Uterus (tissue), 4 donors: Measurements from ENCODE around the gene ILK. TPM values are rescaled to one million over a fixed set of nuclear protein-coding genes. Genes with fewer than 3 reads are reported as not detected.
A peak's percentile ranks its signal among the peaks of the same experiment; 100 is the strongest.

ENCODE experiments used
- DNase-seq, 2 donors: peaks; one replicate each; pipeline ENCODE4 v3.0.0-alpha.2; 2019 to 2020
- H3K27ac ChIP-seq, 2 donors: fragments of 200-600 bp; sonication (generic); 1 replicate in 1 of 2; 2 replicates in 1 of 2; pipeline ENCODE4 v1.5.1; 2016 to 2018
- H3K27me3 ChIP-seq, 2 donors: fragments of 200-600 bp; sonication (generic); one replicate each; pipeline ENCODE4 v1.5.1; 2018 to 2019; ENCODE audit warnings: control low read depth in 1 of 2
- H3K36me3 ChIP-seq, 2 donors: fragments of 200-600 bp; sonication (generic); one replicate each; pipeline ENCODE4 v1.5.1; 2019; ENCODE audit warnings: control low read depth in 1 of 2
- H3K4me1 ChIP-seq, 2 donors: fragments of 200-600 bp; sonication (generic); one replicate each; pipeline ENCODE4 v1.5.1; 2018 to 2019; ENCODE audit warnings: control low read depth in 1 of 2
- H3K4me3 ChIP-seq, 2 donors: fragments of 200-600 bp; sonication (generic); 1 replicate in 1 of 2; 2 replicates in 1 of 2; pipeline ENCODE4 v1.5.1; 2018 to 2019; ENCODE audit warnings: mild to moderate bottlenecking in 1 of 2
- H3K9me3 ChIP-seq, 2 donors: fragments of 200-600 bp; sonication (generic); one replicate each; pipeline ENCODE4 v1.5.1; 2019; ENCODE audit warnings: control low read depth in 1 of 2
- POLR2A ChIP-seq, 2 donors: fragments of 450-650 bp; IDR thresholded peaks; one replicate each; pipeline ENCODE4 v1.6.1; 2016; ENCODE audit warnings: antibody characterized with exemption in 2 of 2, mild to moderate bottlenecking in 1 of 2, moderate library complexity in 1 of 2
- intact Hi-C: fragments of 100-400 bp; cut with DNase I; formaldehyde crosslinking; loops from one replicate; pipeline ENCODE4 v1.15.1; 2023; ENCODE audit warnings: low total_unique reads
- total RNA-seq, 4 donors: library from RNA; depleted of rRNA in 3 of 4; stranded (reverse); fragments of >200 nt in 3 of 4; gene quantifications; one replicate each; pipeline versions ENCODE4 v1.1.0 to v1.2.4, GENCODE V29; 2014 to 2023
- TF ChIP-seq, protein P1 (sequence below), 4 experiments: fragments of 200-600 bp in 2 of 4; fragments of 450-650 bp in 2 of 4; sonication (generic) in 2 of 4; IDR thresholded peaks; one replicate each; pipeline ENCODE4 v1.5.1; 2016 to 2019; ENCODE audit warnings: antibody characterized with exemption in 4 of 4, mild to moderate bottlenecking in 2 of 4, moderate library complexity in 1 of 4
- donor health status: DM: yes; HTN: yes; CAD: no.

Gene ILK
- total RNA-seq, 4 donors from 2014 or later, result 205 to 336 (median 279) TPM

DNA sequence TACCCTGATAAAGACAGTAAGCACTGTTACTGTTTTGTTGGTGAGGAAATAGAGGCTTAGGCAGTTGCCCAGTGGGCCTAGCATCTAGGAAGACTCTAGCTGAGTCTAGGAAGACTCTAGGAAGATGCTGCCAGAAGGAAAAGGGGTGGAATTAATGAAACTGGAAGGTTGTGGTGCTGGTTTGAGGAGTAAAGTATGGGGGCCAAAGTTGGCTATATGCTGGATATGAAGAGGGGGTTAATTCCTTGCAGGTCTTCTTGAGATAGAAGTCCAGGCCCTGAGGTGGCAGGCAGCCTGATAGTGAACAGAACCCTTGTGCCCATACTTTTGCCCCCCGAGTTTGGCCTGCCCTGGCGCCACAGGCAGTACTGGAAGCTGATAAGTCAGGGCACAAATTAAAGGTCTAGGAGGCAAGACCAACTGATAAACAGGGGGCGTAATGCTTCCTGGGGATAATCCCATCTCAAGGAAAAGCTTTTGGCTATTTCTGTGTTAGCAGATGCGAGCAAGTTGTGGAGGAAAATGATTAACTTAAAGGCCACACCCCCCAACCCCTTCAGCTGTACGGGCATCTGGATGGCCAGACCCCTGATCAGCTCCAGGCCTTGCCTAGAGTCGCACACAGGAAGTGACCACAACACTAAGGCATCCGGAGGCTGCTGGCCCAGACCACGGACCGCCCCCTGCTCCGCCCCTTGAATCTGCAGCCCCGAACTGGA is 3.1 kb downstream of the ILK start:
- peak overlapping the region; percentile 92 to 98 for H3K4me3 ChIP-seq
- intact Hi-C loops, result no loop called here
- H3K27me3 ChIP-seq, result no peaks in the 10 kb centered on the region
- peak overlapping the region; percentile 97 to 99 for H3K27ac ChIP-seq
- TF ChIP-seq, protein P1, sequence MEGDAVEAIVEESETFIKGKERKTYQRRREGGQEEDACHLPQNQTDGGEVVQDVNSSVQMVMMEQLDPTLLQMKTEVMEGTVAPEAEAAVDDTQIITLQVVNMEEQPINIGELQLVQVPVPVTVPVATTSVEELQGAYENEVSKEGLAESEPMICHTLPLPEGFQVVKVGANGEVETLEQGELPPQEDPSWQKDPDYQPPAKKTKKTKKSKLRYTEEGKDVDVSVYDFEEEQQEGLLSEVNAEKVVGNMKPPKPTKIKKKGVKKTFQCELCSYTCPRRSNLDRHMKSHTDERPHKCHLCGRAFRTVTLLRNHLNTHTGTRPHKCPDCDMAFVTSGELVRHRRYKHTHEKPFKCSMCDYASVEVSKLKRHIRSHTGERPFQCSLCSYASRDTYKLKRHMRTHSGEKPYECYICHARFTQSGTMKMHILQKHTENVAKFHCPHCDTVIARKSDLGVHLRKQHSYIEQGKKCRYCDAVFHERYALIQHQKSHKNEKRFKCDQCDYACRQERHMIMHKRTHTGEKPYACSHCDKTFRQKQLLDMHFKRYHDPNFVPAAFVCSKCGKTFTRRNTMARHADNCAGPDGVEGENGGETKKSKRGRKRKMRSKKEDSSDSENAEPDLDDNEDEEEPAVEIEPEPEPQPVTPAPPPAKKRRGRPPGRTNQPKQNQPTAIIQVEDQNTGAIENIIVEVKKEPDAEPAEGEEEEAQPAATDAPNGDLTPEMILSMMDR (IDR thresholded peaks at IDR 0.05), result no peak
- peak; percentile 94 to 95 for TF ChIP-seq POLR2A (IDR thresholded peaks at IDR 0.05)
- H3K9me3 ChIP-seq, result no peaks in the 10 kb centered on the region
- H3K4me1 ChIP-seq, result peaks cover 13 to 31% of the 10 kb centered on the region in 2 donors
- no peaks in the 10 kb centered on the region for H3K36me3 ChIP-seq
- peak; percentile 96 to 97 for DNase-seq

DNA sequence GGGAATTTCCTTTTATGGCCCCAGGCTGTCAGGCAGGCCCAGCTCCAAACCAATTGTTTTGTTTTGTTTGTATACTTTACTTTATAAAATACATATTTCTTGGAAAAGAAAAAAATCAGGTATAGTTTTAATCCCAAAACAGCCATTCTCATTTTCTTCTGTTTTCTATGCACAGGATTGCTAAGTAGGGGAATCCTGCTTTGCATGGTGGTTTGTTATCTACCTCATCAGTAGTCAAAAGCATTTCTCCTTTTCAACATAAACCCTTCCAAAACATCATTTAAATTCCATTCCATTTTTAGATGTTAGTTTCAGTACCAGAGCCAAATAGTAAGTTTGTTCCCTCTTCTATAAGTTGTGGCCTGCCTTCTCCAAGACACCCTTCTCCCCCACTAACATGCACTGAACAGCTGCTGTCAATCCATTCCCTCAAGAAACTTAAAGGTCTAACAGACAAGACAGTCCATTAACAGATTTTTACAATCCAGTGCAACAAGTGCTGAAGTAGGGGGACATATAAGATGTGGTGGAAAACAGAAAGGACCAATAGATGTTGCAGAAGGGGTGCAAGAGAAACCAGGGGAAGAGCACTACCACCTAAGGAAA is 3.7 kb downstream of the ILK start:
- Histone ChIP-seq H3K36me3 (no peaks in the 10 kb centered on the region), H3K27ac (peak overlapping the region; percentile 97 to 99), H3K4me3 (peak overlapping the region in 1 of 2 donors; percentile 14), H3K4me1 (peaks cover 13 to 25% of the 10 kb centered on the region in 2 donors), H3K27me3 (no peaks in the 10 kb centered on the region), H3K9me3 (no peaks in the 10 kb centered on the region)
- TF ChIP-seq POLR2A (IDR thresholded peaks at IDR 0.05), result no peak
- TF ChIP-seq, protein P1 (IDR thresholded peaks at IDR 0.05), result no peak
- DNase-seq, result peak in 1 of 2 donors; percentile 13
- intact Hi-C loops, result no loop called here

DNA sequence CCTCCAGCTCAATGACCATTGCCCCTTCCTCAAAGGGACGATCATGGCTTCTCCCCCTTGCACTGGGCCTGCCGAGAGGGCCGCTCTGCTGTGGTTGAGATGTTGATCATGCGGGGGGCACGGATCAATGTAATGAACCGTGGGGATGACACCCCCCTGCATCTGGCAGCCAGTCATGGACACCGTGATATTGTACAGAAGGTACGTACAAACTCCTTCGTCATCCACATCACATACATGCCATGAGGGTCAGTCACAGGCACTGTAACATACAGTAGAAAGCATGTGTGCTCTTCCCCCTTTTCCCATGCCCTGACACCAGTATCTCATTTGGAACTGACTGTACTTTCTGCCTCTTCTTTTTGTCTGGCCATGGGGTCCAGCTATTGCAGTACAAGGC is 4.4 kb downstream of the ILK start:
- TF ChIP-seq, protein P1 (IDR thresholded peaks at IDR 0.05), result no peak
- no peak for TF ChIP-seq POLR2A (IDR thresholded peaks at IDR 0.05)
- Histone ChIP-seq H3K4me1 (peaks cover 13 to 24% of the 10 kb centered on the region in 2 donors), H3K4me3 (no peak overlapping the region), H3K27ac (peak overlapping the region; percentile 97 to 99), H3K36me3 (no peaks in the 10 kb centered on the region), H3K9me3 (no peaks in the 10 kb centered on the region), H3K27me3 (no peaks in the 10 kb centered on the region)
- intact Hi-C loops, result no loop called here
- DNase-seq, result peak in 1 of 2 donors; percentile 43

DNA sequence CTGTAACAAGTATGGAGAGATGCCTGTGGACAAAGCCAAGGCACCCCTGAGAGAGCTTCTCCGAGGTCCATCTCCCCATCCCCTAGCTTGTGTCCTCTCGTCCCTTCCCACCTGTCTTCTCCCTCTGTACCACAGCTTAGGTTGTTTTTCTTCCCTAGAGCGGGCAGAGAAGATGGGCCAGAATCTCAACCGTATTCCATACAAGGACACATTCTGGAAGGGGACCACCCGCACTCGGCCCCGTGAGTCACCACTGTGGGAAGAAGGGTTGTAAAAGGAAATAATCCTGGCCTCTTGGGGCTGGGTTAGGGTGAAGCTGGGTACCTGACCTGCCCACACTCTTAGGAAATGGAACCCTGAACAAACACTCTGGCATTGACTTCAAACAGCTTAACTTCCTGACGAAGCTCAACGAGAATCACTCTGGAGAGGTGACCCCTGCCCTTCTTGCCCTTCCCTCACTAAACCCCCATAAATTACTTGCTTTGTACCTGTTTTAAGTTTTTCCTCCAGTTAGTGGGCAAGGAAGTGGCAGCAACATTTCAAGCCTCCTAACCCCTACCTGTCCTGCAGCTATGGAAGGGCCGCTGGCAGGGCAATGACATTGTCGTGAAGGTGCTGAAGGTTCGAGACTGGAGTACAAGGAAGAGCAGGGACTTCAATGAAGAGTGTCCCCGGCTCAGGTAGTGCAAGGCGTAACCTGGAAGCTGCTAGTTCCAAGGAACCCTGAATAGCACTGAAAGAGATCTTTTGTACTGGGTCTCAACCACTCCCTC is 5.3 kb downstream of the ILK start:
- peak in 1 of 2 donors; percentile 77 for DNase-seq
- Histone ChIP-seq H3K36me3 (no peaks in the 10 kb centered on the region), H3K4me1 (peaks cover 13 to 27% of the 10 kb centered on the region in 2 donors), H3K4me3 (no peak overlapping the region), H3K9me3 (no peaks in the 10 kb centered on the region), H3K27ac (peak overlapping the region; percentile 97 to 99), H3K27me3 (no peaks in the 10 kb centered on the region)
- intact Hi-C loops, result no loop called here
- TF ChIP-seq, protein P1 (IDR thresholded peaks at IDR 0.05), result no peak
- TF ChIP-seq POLR2A (IDR thresholded peaks at IDR 0.05), result peak in 1 of 2 donors; percentile 6
